Kidney (tissue), 14 donors: ENCODE measurements around the gene ARHGEF40. TPM values are rescaled to one million over a fixed set of nuclear protein-coding genes. Genes with fewer than 3 reads are reported as not detected.

Source experiments
- DNase-seq, 5 donors: peaks; one replicate each; pipeline ENCODE4 v3.0.0-alpha.2; 2013 to 2020
- FAIRE-seq: peaks from 2 replicates; lab custom pipeline; 2012; peaks lifted over from hg19 to GRCh38; lab: Jason Lieb, UNC
- H3K27ac ChIP-seq, 2 donors: one replicate each; pipeline ENCODE4 v1.7.0; 2013; ENCODE audit warnings: low read depth in 2 of 2, low read length in 2 of 2, inconsistent platforms in 1 of 2
- H3K27me3 ChIP-seq: one replicate; pipeline ENCODE4 v1.7.1; 2013; ENCODE audit warnings: low read length, inconsistent platforms; ENCODE audit not compliant: control insufficient read depth, insufficient read depth
- H3K36me3 ChIP-seq, 3 donors: one replicate each; pipeline versions ENCODE4 v1.7.0 to v1.7.1; 2013; ENCODE audit warnings: low read length in 3 of 3, control low read depth in 1 of 3, inconsistent platforms in 1 of 3; ENCODE audit not compliant: insufficient read depth in 3 of 3, control insufficient read depth in 2 of 3
- H3K4me1 ChIP-seq, 3 donors: one replicate each; pipeline versions ENCODE4 v1.7.0 to v1.7.1; 2013; ENCODE audit warnings: low read length in 3 of 3, inconsistent platforms in 1 of 3, low read depth in 1 of 3; ENCODE audit not compliant: control insufficient read depth in 2 of 3, insufficient read depth in 2 of 3
- H3K4me3 ChIP-seq, 3 donors: one replicate each; pipeline versions ENCODE4 v1.7.0 to v1.8.1; 2013; ENCODE audit warnings: low read length in 3 of 3, control low read depth in 1 of 3, inconsistent platforms in 1 of 3
- H3K9ac ChIP-seq, 3 donors: one replicate each; pipeline versions ENCODE4 v1.7.0 to v1.7.1; 2013; ENCODE audit warnings: low read length in 3 of 3, control low read depth in 1 of 3, inconsistent platforms in 1 of 3
- H3K9me3 ChIP-seq, 3 donors: one replicate each; pipeline versions ENCODE4 v1.7.0 to v1.7.1; 2013; ENCODE audit warnings: low read length in 3 of 3, control low read depth in 1 of 3, inconsistent platforms in 1 of 3; ENCODE audit not compliant: control insufficient read depth in 2 of 3, insufficient read depth in 1 of 3
- intact Hi-C: fragments of 100-400 bp; cut with DNase I; formaldehyde crosslinking; loops from one replicate; pipeline ENCODE4 v1.11.1; 2022
- polyA plus RNA-seq: library from polyadenylated mRNA; stranded (reverse); fragments of 350-450 nt; fragmentation: Illumina TruSeq; extraction: RNeasy Lipid Tissue Mini Kit (QIAGEN cat#74804); gene quantifications from one replicate; pipeline ENCODE4 v1.2.3, GENCODE V29; 2014; ENCODE audit warnings: low read depth, low replicate concordance; ENCODE audit not compliant: insufficient read depth
- total RNA-seq: library from RNA; stranded (reverse); fragmentation: NEBNext Ultra II Directional; extraction: Animal tissue kit (Norgen Biotek cat#: 25700); gene quantifications from one replicate; pipeline ENCODE4 v1.2.1, GENCODE V29; 2021
- TF ChIP-seq, protein P1 (sequence below): IDR thresholded peaks from 3 replicates; pipeline ENCODE4 v1.5.1; 2012; ENCODE audit warnings: mild to moderate bottlenecking, moderate library complexity, borderline replicate concordance; ENCODE audit not compliant: insufficient read depth; ENCODE audit errors: extremely low read depth
- donor health status: control.
- donor health status: control.
- donor health status: control.
- donor health status: control.
- donor health status: control.
- donor health status: DM: yes; HTN: yes; CAD: no.
- donor health status: Normal renal cell carcinoma (clear cell type).

Gene ARHGEF40
- total and polyA plus RNA-seq, 2 donors from 2014 or later, result 15.9 to 25.6 TPM

DNA sequence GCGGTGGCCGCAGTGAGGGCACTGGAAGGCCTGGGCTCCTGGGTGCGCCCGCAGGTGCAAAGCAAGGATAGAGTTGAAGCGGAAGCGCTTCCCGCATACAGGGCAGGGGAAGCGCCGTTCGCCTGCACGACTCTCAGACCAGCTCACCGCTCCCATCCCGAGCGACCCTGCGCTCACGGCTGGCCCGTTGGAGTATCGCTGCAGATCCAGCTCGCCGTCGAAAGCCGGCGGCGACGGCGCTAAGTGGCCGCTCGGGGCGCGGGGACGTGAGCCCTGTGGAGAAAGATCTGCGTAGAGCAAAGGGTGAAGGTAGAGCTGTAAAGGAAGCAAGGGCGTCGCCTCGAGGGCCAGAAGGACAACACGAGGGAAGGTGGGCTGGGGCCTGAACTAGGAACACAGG is 22.9 kb downstream of the ARHGEF40 start:
- Histone ChIP-seq H3K27ac (no peak overlapping the region), H3K36me3 (peaks cover 0 to 4% (median 2%) of the 10 kb centered on the region in 3 donors)
- no peak for FAIRE-seq

GRCh38 chr14:21093769-21094681 is 23.9 kb downstream of the ARHGEF40 start:
- Histone ChIP-seq H3K27me3 (no peaks in the 10 kb centered on the region), H3K9me3 (no peaks in the 10 kb centered on the region), H3K27ac (no peak overlapping the region), H3K4me3 (no peak overlapping the region), H3K4me1 (peaks cover 7 to 19% (median 7%) of the 10 kb centered on the region in 3 donors), H3K36me3 (peaks cover 0 to 4% (median 0%) of the 10 kb centered on the region in 3 donors), H3K9ac (no peak overlapping the region)
- TF ChIP-seq, protein P1, sequence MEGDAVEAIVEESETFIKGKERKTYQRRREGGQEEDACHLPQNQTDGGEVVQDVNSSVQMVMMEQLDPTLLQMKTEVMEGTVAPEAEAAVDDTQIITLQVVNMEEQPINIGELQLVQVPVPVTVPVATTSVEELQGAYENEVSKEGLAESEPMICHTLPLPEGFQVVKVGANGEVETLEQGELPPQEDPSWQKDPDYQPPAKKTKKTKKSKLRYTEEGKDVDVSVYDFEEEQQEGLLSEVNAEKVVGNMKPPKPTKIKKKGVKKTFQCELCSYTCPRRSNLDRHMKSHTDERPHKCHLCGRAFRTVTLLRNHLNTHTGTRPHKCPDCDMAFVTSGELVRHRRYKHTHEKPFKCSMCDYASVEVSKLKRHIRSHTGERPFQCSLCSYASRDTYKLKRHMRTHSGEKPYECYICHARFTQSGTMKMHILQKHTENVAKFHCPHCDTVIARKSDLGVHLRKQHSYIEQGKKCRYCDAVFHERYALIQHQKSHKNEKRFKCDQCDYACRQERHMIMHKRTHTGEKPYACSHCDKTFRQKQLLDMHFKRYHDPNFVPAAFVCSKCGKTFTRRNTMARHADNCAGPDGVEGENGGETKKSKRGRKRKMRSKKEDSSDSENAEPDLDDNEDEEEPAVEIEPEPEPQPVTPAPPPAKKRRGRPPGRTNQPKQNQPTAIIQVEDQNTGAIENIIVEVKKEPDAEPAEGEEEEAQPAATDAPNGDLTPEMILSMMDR, result no peak
- intact Hi-C loops, result no loop called here
- FAIRE-seq (no peak), DNase-seq (peak in 4 of 5 donors; percentile 87 to 95 (median 92))

More for the DNA sequence above, 22.9 kb downstream of the ARHGEF40 start:
- Histone ChIP-seq H3K4me1 (peaks cover 5 to 19% (median 7%) of the 10 kb centered on the region in 3 donors), H3K9ac (no peak overlapping the region), H3K9me3 (no peaks in the 10 kb centered on the region), H3K27me3 (no peaks in the 10 kb centered on the region), H3K4me3 (no peak overlapping the region)
- TF ChIP-seq, protein P1, result no peak
- peak in 1 of 5 donors; percentile 77 for DNase-seq
- intact Hi-C loops, result no loop called here

DNA sequence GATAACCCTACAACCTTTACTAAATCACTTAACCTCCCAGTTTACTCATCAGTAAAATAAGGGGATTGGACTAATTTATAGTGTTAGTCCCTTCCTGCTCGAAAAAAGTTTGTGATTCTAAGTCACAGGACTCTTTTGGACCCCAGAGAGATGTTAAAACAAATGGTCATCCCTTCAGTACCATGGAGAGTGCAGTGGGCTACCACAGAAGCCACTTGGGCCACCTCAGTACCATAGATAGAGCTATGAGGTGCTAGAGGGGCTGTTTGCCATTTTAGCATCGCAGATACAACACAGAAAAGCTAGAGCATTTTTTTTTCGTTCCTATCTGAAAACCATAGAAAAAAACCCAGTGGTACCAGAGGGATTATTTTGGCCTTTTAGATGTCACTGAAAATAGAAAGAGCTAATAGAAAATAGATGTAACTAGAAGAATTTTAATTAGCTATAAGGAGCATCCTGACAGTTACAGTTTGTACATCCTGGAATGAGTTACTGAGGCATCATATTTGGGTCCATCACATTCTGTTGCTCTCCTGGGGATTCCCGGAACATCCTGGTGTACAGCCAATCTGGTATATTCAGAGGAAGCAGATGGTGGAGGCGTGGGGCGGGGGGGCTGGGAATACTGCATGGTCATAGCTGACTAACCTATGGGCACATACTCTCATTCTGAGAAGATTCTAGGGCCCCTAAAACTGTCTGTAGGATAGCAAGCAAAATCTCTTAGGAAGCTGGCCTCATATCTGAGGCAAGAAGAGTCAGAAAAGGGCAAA is 25.5 kb downstream of the ARHGEF40 start:
- H3K27ac ChIP-seq, result no peak overlapping the region
- TF ChIP-seq, protein P1, result no peak
- H3K9ac ChIP-seq, result no peak overlapping the region
- no peak overlapping the region for H3K4me3 ChIP-seq
- no peaks in the 10 kb centered on the region for H3K9me3 ChIP-seq
- peaks cover 9 to 22% (median 13%) of the 10 kb centered on the region in 3 donors for H3K4me1 ChIP-seq
- H3K36me3 ChIP-seq, result peaks cover 0 to 4% (median 0%) of the 10 kb centered on the region in 3 donors
- intact Hi-C loops, result no loop called here
- no peaks in the 10 kb centered on the region for H3K27me3 ChIP-seq
- DNase-seq, result no peak
- FAIRE-seq, result no peak
